ENCODE measurements around the gene MET. TPM values are rescaled to one million over a fixed set of nuclear protein-coding genes. Genes with fewer than 3 reads are reported as not detected.

MET gene
- total and polyA plus RNA-seq, 2 of the 13 experiments (the other 11 are each of a cell fraction or from before 2014, with no cell fraction given): 21.8 to 31.5 TPM

- TF ChIP-seq AHDC1 (CRISPR knock-in tag; IDR thresholded peaks at IDR 0.05; ENCODE audit: borderline replicate concordance) (peak; percentile 27; the same call in 1 of the 2 replicates), ZBTB21 (CRISPR knock-in tag; IDR thresholded peaks at IDR 0.05) (peak; percentile 65; the same call in 1 of the 2 replicates), SMARCC2 (IDR thresholded peaks at IDR 0.05) (no peak), ZNF530 (CRISPR knock-in tag; IDR thresholded peaks at IDR 0.05; ENCODE audit: low read depth) (no peak), THRA (CRISPR knock-in tag; IDR thresholded peaks at IDR 0.05; ENCODE audit: borderline replicate concordance) (0 out of 2 replicates have a peak, but pooled peaks have one; percentile 28), ZNF879 (CRISPR knock-in tag; IDR thresholded peaks at IDR 0.05) (no peak), ZNF574 (CRISPR knock-in tag; IDR thresholded peaks at IDR 0.05) (peak; percentile 21; the same call in 1 of the 2 replicates), ZNF280D (CRISPR knock-in tag; IDR thresholded peaks at IDR 0.05) (no peak), HNF4A (CRISPR knock-in tag; IDR thresholded peaks at IDR 0.05) (peak; percentile 46; the same call in 1 of the 2 replicates), ZNF768 (CRISPR knock-in tag; IDR thresholded peaks at IDR 0.05) (no peak), ZBTB34 (CRISPR knock-in tag; IDR thresholded peaks at IDR 0.05) (no peak), GATAD2A (CRISPR knock-in tag; IDR thresholded peaks at IDR 0.05) (peak; percentile 62; the same call in 1 of the 2 replicates), ZNF629 (CRISPR knock-in tag; conservative IDR thresholded peaks at IDR 0.05) (peak; percentile 75), CEBPB (IDR thresholded peaks at IDR 0.05; ENCODE audit: borderline replicate concordance, low read depth, low read length) (peak; percentile 93), RBFOX2 (IDR thresholded peaks at IDR 0.05; ENCODE audit: low read depth, low read length) (peak; percentile 10; the same call in 1 of the 2 replicates)
These were observed 133.1 kb downstream of the MET start (continued) for GRCh38 chr7:116805100-116805544.

Data from HepG2 (cell line).